Neural progenitor cell (in vitro differentiated cells): Measurements from ENCODE around the gene SIRT6. TPM values are rescaled to one million over a fixed set of nuclear protein-coding genes. Genes with fewer than 3 reads are reported as not detected.
A peak's percentile ranks its signal among the peaks of the same experiment; 100 is the strongest.

Experiments
- DNase-seq: peaks from one replicate; pipeline ENCODE4 v3.0.0-alpha.2; 2016; ENCODE audit warnings: low spot score
- H2AFZ ChIP-seq: fragments of 200-600 bp; sonication (generic); replicated peaks from 2 replicates; pipeline ENCODE4 v1.6.1; 2016; ENCODE audit warnings: antibody characterized with exemption
- H3F3A ChIP-seq: fragments of 200-600 bp; sonication (generic); 2 replicates; pipeline ENCODE4 v1.6.1; 2016; ENCODE audit warnings: antibody characterized with exemption, low read depth
- H3K27ac ChIP-seq: fragments of 200-600 bp; sonication (generic); 2 replicates; pipeline ENCODE4 v1.5.1; 2016; ENCODE audit warnings: mild to moderate bottlenecking
- H3K27me3 ChIP-seq: fragments of 200-600 bp; sonication (generic); 2 replicates; pipeline ENCODE4 v1.6.1; 2016; ENCODE audit warnings: mild to moderate bottlenecking, moderate library complexity
- H3K36me3 ChIP-seq: fragments of 200-600 bp; sonication (generic); 2 replicates; pipeline ENCODE4 v1.5.1; 2016
- H3K4me1 ChIP-seq: fragments of 200-600 bp; sonication (generic); 2 replicates; pipeline ENCODE4 v1.6.1; 2016; ENCODE audit warnings: mixed run types
- H3K4me2 ChIP-seq: fragments of 200-600 bp; sonication (generic); 2 replicates; pipeline ENCODE4 v1.6.1; 2016
- H3K4me3 ChIP-seq: fragments of 200-600 bp; sonication (generic); 2 replicates; pipeline ENCODE4 v1.5.1; 2016
- H3K79me2 ChIP-seq: fragments of 200-600 bp; sonication (generic); 2 replicates; pipeline ENCODE4 v1.6.1; 2016; ENCODE audit warnings: low read depth
- H3K9ac ChIP-seq: fragments of 200-600 bp; sonication (generic); 2 replicates; pipeline ENCODE4 v1.6.1; 2016
- H3K9me3 ChIP-seq: fragments of 200-600 bp; sonication (generic); 2 replicates; pipeline ENCODE4 v1.5.1; 2016; ENCODE audit warnings: low read depth
- H4K20me1 ChIP-seq: fragments of 200-600 bp; sonication (generic); 2 replicates; pipeline ENCODE4 v1.6.1; 2016; ENCODE audit warnings: low read depth
- H3K27ac Mint-ChIP-seq: 3 replicates; pipeline ENCODE4 v1.8.0; 2021; ENCODE audit warnings: mixed read lengths
- H3K27me3 Mint-ChIP-seq: 2 replicates; pipeline ENCODE4 v1.8.0; 2022; ENCODE audit warnings: low read depth, mild to moderate bottlenecking, inconsistent platforms, moderate library complexity, mixed read lengths; ENCODE audit not compliant: insufficient read depth
- H3K36me3 Mint-ChIP-seq: 3 replicates; pipeline ENCODE4 v1.8.0; 2021; ENCODE audit warnings: mixed read lengths
- H3K4me1 Mint-ChIP-seq: 3 replicates; pipeline ENCODE4 v1.8.0; 2021; ENCODE audit warnings: mixed read lengths
- H3K4me3 Mint-ChIP-seq: 3 replicates; pipeline ENCODE4 v1.8.0; 2021; ENCODE audit warnings: mild to moderate bottlenecking, moderate library complexity, mixed read lengths
- H3K9me3 Mint-ChIP-seq: 3 replicates; pipeline ENCODE4 v1.8.0; 2020; ENCODE audit warnings: mixed read lengths
- EZH2 ChIP-seq: fragments of 200-600 bp; sonication (generic); IDR thresholded peaks from 2 replicates; pipeline ENCODE4 v1.6.1; 2017; ENCODE audit warnings: antibody characterized with exemption, mild to moderate bottlenecking, moderate library complexity
- EZH2phosphoT487 ChIP-seq: fragments of 200-600 bp; sonication (generic); IDR thresholded peaks from 2 replicates; pipeline ENCODE4 v1.6.1; 2017; ENCODE audit warnings: antibody characterized with exemption
- total RNA-seq: library from RNA; depleted of rRNA; stranded (reverse); fragments of >200 nt; gene quantifications from 2 replicates; pipeline ENCODE4 v1.2.3, GENCODE V29; 2015; ENCODE audit warnings: low replicate concordance
- TF ChIP-seq, protein P1 (sequence below): fragments of 200-600 bp; sonication (generic); IDR thresholded peaks from 2 replicates; pipeline ENCODE4 v1.5.1; 2017; ENCODE audit warnings: antibody characterized with exemption, mild to moderate bottlenecking

SIRT6 gene
- total RNA-seq, 1 donor from 2014 or later: 20.1 TPM

DNA sequence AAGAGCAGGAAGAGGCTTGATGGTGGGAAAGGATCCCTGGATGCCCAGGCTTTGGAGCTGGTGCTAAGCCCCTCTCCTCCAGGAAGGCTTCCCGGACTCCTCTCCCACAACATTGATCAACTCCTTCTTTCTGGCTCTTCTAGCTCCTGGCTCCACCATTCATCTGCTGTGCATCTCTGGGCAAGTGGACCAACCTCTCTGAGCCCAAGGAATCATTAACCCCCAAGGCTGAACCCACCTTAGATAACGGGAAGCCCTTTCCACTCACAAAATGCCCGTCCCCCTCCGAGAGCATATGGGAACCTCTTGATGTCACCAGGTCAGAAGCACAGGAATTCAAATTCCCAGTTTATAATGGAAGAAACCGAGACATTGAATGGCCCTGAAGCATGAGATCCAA lies 5.2 kb downstream of the SIRT6 start:
- H3K36me3 ChIP-seq: no peaks in the 10 kb centered on the region
- H3K4me2 ChIP-seq: no peak overlapping the region

DNA sequence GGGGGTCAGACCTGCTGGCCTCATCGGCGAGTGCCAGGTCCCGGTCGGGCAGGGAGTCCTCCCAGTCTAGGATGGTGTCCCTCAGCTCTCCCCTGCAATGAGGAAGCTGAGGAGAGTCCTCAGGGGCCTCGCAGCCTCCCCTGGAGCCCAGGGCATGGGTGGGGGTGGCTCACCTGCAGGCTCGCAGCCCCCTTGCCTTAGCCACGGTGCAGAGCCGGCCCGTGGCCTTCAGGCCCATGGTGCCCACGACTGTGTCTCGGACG lies 6.8 kb downstream of the SIRT6 start:
- peaks cover 9% of the 10 kb centered on the region for H3K27me3 Mint-ChIP-seq
- peaks cover 34% of the 10 kb centered on the region for H3K27me3 ChIP-seq
- no peaks in the 10 kb centered on the region for H3K9me3 Mint-ChIP-seq
- H3K36me3 Mint-ChIP-seq: peaks cover 3% of the 10 kb centered on the region
- no peak overlapping the region for H3K27ac ChIP-seq
- H3K4me1 Mint-ChIP-seq: peaks cover 3% of the 10 kb centered on the region
- no peak overlapping the region for H3K9ac ChIP-seq
- peaks cover 36% of the 10 kb centered on the region for H4K20me1 ChIP-seq
- no peak overlapping the region for H3K4me3 ChIP-seq
- H3K36me3 ChIP-seq: no peaks in the 10 kb centered on the region
- H3K27ac Mint-ChIP-seq: no peak overlapping the region
- no peak overlapping the region for H3K4me3 Mint-ChIP-seq
- H3K79me2 ChIP-seq: no peaks in the 10 kb centered on the region
- H3F3A ChIP-seq: peaks cover 2% of the 10 kb centered on the region
- no peaks in the 10 kb centered on the region for H3K4me1 ChIP-seq
- no peak overlapping the region for H2AFZ ChIP-seq
- no peaks in the 10 kb centered on the region for H3K9me3 ChIP-seq
- no peak overlapping the region for H3K4me2 ChIP-seq
- DNase-seq: no peak
- no peak for TF ChIP-seq EZH2phosphoT487
- TF ChIP-seq EZH2: no peak
- TF ChIP-seq, protein P1, sequence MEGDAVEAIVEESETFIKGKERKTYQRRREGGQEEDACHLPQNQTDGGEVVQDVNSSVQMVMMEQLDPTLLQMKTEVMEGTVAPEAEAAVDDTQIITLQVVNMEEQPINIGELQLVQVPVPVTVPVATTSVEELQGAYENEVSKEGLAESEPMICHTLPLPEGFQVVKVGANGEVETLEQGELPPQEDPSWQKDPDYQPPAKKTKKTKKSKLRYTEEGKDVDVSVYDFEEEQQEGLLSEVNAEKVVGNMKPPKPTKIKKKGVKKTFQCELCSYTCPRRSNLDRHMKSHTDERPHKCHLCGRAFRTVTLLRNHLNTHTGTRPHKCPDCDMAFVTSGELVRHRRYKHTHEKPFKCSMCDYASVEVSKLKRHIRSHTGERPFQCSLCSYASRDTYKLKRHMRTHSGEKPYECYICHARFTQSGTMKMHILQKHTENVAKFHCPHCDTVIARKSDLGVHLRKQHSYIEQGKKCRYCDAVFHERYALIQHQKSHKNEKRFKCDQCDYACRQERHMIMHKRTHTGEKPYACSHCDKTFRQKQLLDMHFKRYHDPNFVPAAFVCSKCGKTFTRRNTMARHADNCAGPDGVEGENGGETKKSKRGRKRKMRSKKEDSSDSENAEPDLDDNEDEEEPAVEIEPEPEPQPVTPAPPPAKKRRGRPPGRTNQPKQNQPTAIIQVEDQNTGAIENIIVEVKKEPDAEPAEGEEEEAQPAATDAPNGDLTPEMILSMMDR: no peak

More for the DNA sequence above, 5.2 kb downstream of the SIRT6 start:
- no peaks in the 10 kb centered on the region for H3K4me1 ChIP-seq
- no peak overlapping the region for H2AFZ ChIP-seq
- peaks cover 3% of the 10 kb centered on the region for H3K36me3 Mint-ChIP-seq
- peaks cover 4% of the 10 kb centered on the region for H3K4me1 Mint-ChIP-seq
- H3K9me3 ChIP-seq: no peaks in the 10 kb centered on the region
- H4K20me1 ChIP-seq: peaks cover 27% of the 10 kb centered on the region
- no peak overlapping the region for H3K27ac Mint-ChIP-seq
- no peaks in the 10 kb centered on the region for H3K9me3 Mint-ChIP-seq
- peaks cover 19% of the 10 kb centered on the region for H3K27me3 ChIP-seq
- peaks cover 4% of the 10 kb centered on the region for H3K27me3 Mint-ChIP-seq
- peak overlapping the region; percentile 30 for H3K4me3 Mint-ChIP-seq
- no peak for DNase-seq
- no peak overlapping the region for H3K9ac ChIP-seq
- TF ChIP-seq, protein P1: no peak
- TF ChIP-seq EZH2phosphoT487: no peak
- TF ChIP-seq EZH2: no peak
- H3F3A ChIP-seq: peaks cover 5% of the 10 kb centered on the region
- H3K79me2 ChIP-seq: peaks cover 10% of the 10 kb centered on the region
- H3K4me3 ChIP-seq: no peak overlapping the region
- H3K27ac ChIP-seq: no peak overlapping the region

DNA sequence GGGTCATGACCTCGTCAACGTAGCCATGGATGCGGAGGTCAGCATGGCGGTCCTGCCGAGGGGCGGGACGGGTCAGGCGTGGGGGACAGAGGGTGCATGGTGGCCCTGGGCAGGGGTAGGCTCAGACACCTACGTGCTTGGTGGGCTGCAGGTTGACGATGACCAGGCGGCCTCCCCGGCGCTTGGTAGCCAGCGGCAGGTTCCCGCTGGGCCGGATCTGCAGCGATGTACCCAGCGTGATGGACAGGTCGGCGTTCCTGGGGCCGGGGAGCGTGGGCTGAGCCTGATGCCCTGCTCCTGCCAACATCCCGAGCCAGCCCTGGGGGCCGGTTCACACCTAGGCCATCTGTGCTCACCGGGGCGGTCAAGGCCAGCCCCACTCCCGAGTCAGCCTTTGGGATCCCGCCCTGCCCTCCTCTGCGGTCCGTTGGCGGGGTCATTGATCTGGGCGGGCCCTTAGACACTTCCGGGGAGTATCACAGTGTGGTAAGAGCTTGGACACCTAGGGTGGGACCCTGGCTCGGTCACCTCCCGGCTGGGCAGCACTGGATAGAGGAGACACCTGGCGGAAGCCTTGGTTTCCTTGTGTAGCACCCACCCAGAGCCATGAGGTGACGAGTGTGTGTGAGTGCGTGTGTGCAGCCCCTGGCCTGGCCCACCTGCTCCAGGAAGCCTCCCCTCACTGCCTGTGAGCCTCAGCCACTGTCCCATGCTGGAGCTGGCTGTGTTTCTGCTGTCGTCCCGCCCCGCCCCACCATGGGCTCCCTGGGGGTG lies 7.3 kb downstream of the SIRT6 start:
- no peak for TF ChIP-seq EZH2phosphoT487
- TF ChIP-seq, protein P1: no peak
- no peak overlapping the region for H3K4me3 ChIP-seq
- no peak overlapping the region for H3K27ac ChIP-seq
- Mint-ChIP-seq H3K36me3 (peaks cover 3% of the 10 kb centered on the region), H3K4me1 (peaks cover 3% of the 10 kb centered on the region), H3K27ac (no peak overlapping the region), H3K4me3 (no peak overlapping the region), H3K9me3 (no peaks in the 10 kb centered on the region), H3K27me3 (peaks cover 9% of the 10 kb centered on the region)
- no peaks in the 10 kb centered on the region for H3F3A ChIP-seq
- no peaks in the 10 kb centered on the region for H3K9me3 ChIP-seq
- H3K4me1 ChIP-seq: no peaks in the 10 kb centered on the region
- H3K36me3 ChIP-seq: no peaks in the 10 kb centered on the region
- H3K9ac ChIP-seq: no peak overlapping the region
- no peaks in the 10 kb centered on the region for H3K79me2 ChIP-seq
- no peak for DNase-seq
- H3K4me2 ChIP-seq: no peak overlapping the region
- H4K20me1 ChIP-seq: peaks cover 36% of the 10 kb centered on the region
- peaks cover 36% of the 10 kb centered on the region for H3K27me3 ChIP-seq
- H2AFZ ChIP-seq: no peak overlapping the region
